ENCODE measurements around the gene LEMD3. TPM values are rescaled to one million over a fixed set of nuclear protein-coding genes. Genes with fewer than 3 reads are reported as not detected.

Gene LEMD3
- total RNA-seq, 4 donors from 2014 or later = 14.0 to 29.4 (median 14.7) TPM

- in situ Hi-C loops (cut with MboI; ENCODE audit: low sequenced_read_pairs in 4 of 4) (no loop called here), intact Hi-C loops (cut with DNase I; ENCODE audit: low total_unique reads) (no loop called here)
- TF ChIP-seq POLR2A (IDR thresholded peaks at IDR 0.05) = no peak
- no peak for TF ChIP-seq CTCF (IDR thresholded peaks at IDR 0.05 in 4 of 5, conservative IDR thresholded peaks at IDR 0.05 in 1 of 5)
- H3K4me3 ChIP-seq = no peak overlapping the region
- no peak for DNase-seq
- no peaks in the 10 kb centered on the region for H3K36me3 ChIP-seq
- H3K27ac ChIP-seq = no peak overlapping the region
- no peaks in the 10 kb centered on the region for H3K9me3 ChIP-seq
- H3K27me3 ChIP-seq = peaks cover 3 to 13% (median 7%) of the 10 kb centered on the region in 3 donors
- no peak for ATAC-seq
- H3K4me1 ChIP-seq = no peaks in the 10 kb centered on the region
Observed at GRCh38 chr12:65164244-65164643, 5.1 kb upstream of the LEMD3 start.

- no peaks in the 10 kb centered on the region for H3K4me1 ChIP-seq
- intact Hi-C loops (cut with DNase I; ENCODE audit: low total_unique reads) (no loop called here), in situ Hi-C loops (cut with MboI; ENCODE audit: low sequenced_read_pairs in 4 of 4) (no loop called here)
- ATAC-seq (no peak), DNase-seq (no peak)
- no peak overlapping the region for H3K4me3 ChIP-seq
- no peak overlapping the region for H3K27ac ChIP-seq
- TF ChIP-seq CTCF (IDR thresholded peaks at IDR 0.05 in 4 of 5, conservative IDR thresholded peaks at IDR 0.05 in 1 of 5) (no peak), POLR2A (IDR thresholded peaks at IDR 0.05) (no peak)
- H3K9me3 ChIP-seq = no peaks in the 10 kb centered on the region
- no peaks in the 10 kb centered on the region for H3K36me3 ChIP-seq
- H3K27me3 ChIP-seq = peaks cover 3 to 13% (median 7%) of the 10 kb centered on the region in 3 donors
Observed at GRCh38 chr12:65164774-65165173, 4.6 kb upstream of the LEMD3 start.

- in situ Hi-C loops (cut with MboI; ENCODE audit: low sequenced_read_pairs in 4 of 4) = no loop called here
- ATAC-seq (no peak), DNase-seq (peak in 1 of 2 donors; percentile 1)
- H3K27me3 ChIP-seq = peaks cover 0 to 3% (median 3%) of the 10 kb centered on the region in 3 donors
- H3K27ac ChIP-seq = peak overlapping the region; percentile 91 to 99 (median 98)
- H3K4me1 ChIP-seq = peaks cover 31 to 32% of the 10 kb centered on the region in 2 donors
- intact Hi-C loops (cut with DNase I; ENCODE audit: low total_unique reads) = loop anchor here (1.0 kb wide), 1 partner anchor 110 kb away; the partner anchor contains the start of gene MSRB3
- H3K36me3 ChIP-seq = no peaks in the 10 kb centered on the region
- no peak for TF ChIP-seq POLR2A (IDR thresholded peaks at IDR 0.05)
- TF ChIP-seq CTCF (IDR thresholded peaks at IDR 0.05 in 4 of 5, conservative IDR thresholded peaks at IDR 0.05 in 1 of 5) = no peak
- peak overlapping the region; percentile 79 to 97 (median 88) for H3K4me3 ChIP-seq
- no peaks in the 10 kb centered on the region for H3K9me3 ChIP-seq
Observed at GRCh38 chr12:65168681-65169319, 583 bp upstream of the LEMD3 start.

GRCh38 chr12:65170209-65170881, 962 bp downstream of the LEMD3 start:
- H3K9me3 ChIP-seq = no peaks in the 10 kb centered on the region
- TF ChIP-seq CTCF (IDR thresholded peaks at IDR 0.05 in 4 of 5, conservative IDR thresholded peaks at IDR 0.05 in 1 of 5) (no peak), POLR2A (IDR thresholded peaks at IDR 0.05) (peak; percentile 25 to 26)
- H3K4me1 ChIP-seq = peaks cover 42 to 45% of the 10 kb centered on the region in 2 donors
- in situ Hi-C loops (cut with MboI; ENCODE audit: low sequenced_read_pairs in 4 of 4) = no loop called here
- H3K36me3 ChIP-seq = peaks cover 0 to 5% of the 10 kb centered on the region in 2 donors
- intact Hi-C loops (cut with DNase I; ENCODE audit: low total_unique reads) = no loop called here
- H3K27ac ChIP-seq = peak overlapping the region; percentile 91 to 99 (median 98)
- DNase-seq (peak; percentile 22 to 44), ATAC-seq (peak; percentile 46 to 59)
- peak overlapping the region; percentile 79 to 97 (median 88) for H3K4me3 ChIP-seq
- peaks cover 0 to under 1% (median 0%) of the 10 kb centered on the region in 3 donors for H3K27me3 ChIP-seq
